Sigmoid colon (tissue), 7 donors: ENCODE data around the gene ARHGEF7. TPM values are rescaled to one million over a fixed set of nuclear protein-coding genes. Genes with fewer than 3 reads are reported as not detected.

Experiments used
- DNase-seq: peaks from one replicate; pipeline ENCODE4 v3.0.0-alpha.2; 2019
- H3K27ac ChIP-seq, 4 donors: fragments of 200-600 bp; sonication (generic); one replicate each; pipeline ENCODE4 v1.5.1; 2016 to 2019; ENCODE audit warnings: mild to moderate bottlenecking in 1 of 4
- H3K27me3 ChIP-seq, 3 donors: fragments of 200-600 bp; sonication (generic); one replicate each; pipeline ENCODE4 v1.5.1; 2019; ENCODE audit warnings: mild to moderate bottlenecking in 1 of 3
- H3K36me3 ChIP-seq, 4 donors: fragments of 200-600 bp; sonication (generic); one replicate each; pipeline ENCODE4 v1.5.1; 2016 to 2019
- H3K4me1 ChIP-seq, 4 donors: fragments of 200-600 bp; sonication (generic); one replicate each; pipeline ENCODE4 v1.5.1; 2017 to 2019
- H3K4me3 ChIP-seq, 4 donors: fragments of 200-600 bp; sonication (generic); one replicate each; pipeline ENCODE4 v1.5.1; 2017 to 2019; ENCODE audit warnings: mild to moderate bottlenecking in 2 of 4, moderate library complexity in 1 of 4
- H3K9me3 ChIP-seq, 4 donors: fragments of 200-600 bp in 3 of 4; sonication (generic) in 3 of 4; one replicate each; pipeline versions ENCODE4 v1.5.1 to v1.6.1; 2013 to 2019
- EP300 ChIP-seq, 4 donors: sonication (generic); formaldehyde crosslinking; IDR thresholded peaks; one replicate each; pipeline ENCODE4 v1.6.1; 2017; ENCODE audit warnings: antibody characterized with exemption in 4 of 4
- POLR2A ChIP-seq, 2 donors: fragments of 450-650 bp; IDR thresholded peaks; one replicate each; pipeline ENCODE4 v1.6.1; 2016; ENCODE audit warnings: antibody characterized with exemption in 2 of 2, mild to moderate bottlenecking in 2 of 2, moderate library complexity in 2 of 2
- POLR2AphosphoS5 ChIP-seq, 4 donors: sonication (generic); formaldehyde crosslinking; IDR thresholded peaks; one replicate each; pipeline ENCODE4 v1.6.1; 2017; ENCODE audit warnings: antibody characterized with exemption in 4 of 4
- WGBS, 2 donors: extraction: QIAGEN DNeasy Blood & Tissue Kit; methylation state at CpG; one replicate each; pipeline ENCODE4 v1.1.7; 2013; 5-methylcytosine and 5-hydroxymethylcytosine counted together
- intact Hi-C: fragments of 100-400 bp; cut with DNase I; formaldehyde crosslinking; loops from one replicate; pipeline ENCODE4 v1.15.1; 2023
- polyA plus RNA-seq, 3 donors: library from polyadenylated mRNA; stranded (reverse); fragments of 200-250 nt; gene quantifications; one replicate each; pipeline ENCODE4 v1.2.3, GENCODE V29; 2013
- total RNA-seq, 4 donors: library from RNA; depleted of rRNA; stranded (reverse); fragments of >200 nt; gene quantifications; one replicate each; pipeline ENCODE4 v1.1.0, GENCODE V29; 2016
- TF ChIP-seq, protein P1 (sequence below), 4 experiments: fragments of 450-650 bp in 3 of 4; fragments of 200-600 bp in 1 of 4; IDR thresholded peaks; one replicate each; pipeline ENCODE4 v1.5.1; 2016 to 2019; ENCODE audit warnings: antibody characterized with exemption in 4 of 4, mild to moderate bottlenecking in 3 of 4, moderate library complexity in 2 of 4
- donor health status: healthy with polysubstance abuse.
- donor health status: Bipolar disorder and iron deficiency.
- donor health status: healthy.

The ARHGEF7 gene
- total and polyA plus RNA-seq, 7 donors = 8.4 to 79.8 (median 41.0) TPM

DNA sequence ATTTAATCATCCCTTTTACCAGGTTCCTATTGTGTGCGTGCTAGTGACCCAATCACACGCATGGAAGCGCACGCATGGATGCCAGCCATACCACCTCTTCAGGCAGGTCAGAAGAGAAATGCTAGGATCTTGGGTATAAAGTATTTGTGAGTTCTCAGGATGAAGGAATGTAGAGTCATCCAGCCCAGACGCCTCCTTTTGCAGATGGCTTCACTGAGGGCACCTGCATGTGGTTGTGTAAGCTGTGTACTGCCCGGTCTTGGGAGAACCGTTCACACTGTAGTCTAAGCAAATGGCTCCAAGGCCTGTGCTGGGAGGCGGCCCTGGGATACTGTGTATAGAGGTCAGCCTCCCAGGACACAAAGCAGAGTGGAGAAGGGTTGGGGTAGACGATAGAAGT, 7.5 kb downstream of the ARHGEF7 start:
- Histone ChIP-seq H3K36me3 (no peaks in the 10 kb centered on the region), H3K27ac (no peak overlapping the region), H3K4me1 (no peaks in the 10 kb centered on the region), H3K9me3 (no peaks in the 10 kb centered on the region), H3K4me3 (no peak overlapping the region), H3K27me3 (peaks cover 0 to 16% (median 13%) of the 10 kb centered on the region in 3 donors)
- intact Hi-C loops = no loop called here
- TF ChIP-seq EP300 (IDR thresholded peaks at IDR 0.05) (no peak), POLR2A (IDR thresholded peaks at IDR 0.05) (no peak), POLR2AphosphoS5 (IDR thresholded peaks at IDR 0.05) (no peak)
- TF ChIP-seq, protein P1, sequence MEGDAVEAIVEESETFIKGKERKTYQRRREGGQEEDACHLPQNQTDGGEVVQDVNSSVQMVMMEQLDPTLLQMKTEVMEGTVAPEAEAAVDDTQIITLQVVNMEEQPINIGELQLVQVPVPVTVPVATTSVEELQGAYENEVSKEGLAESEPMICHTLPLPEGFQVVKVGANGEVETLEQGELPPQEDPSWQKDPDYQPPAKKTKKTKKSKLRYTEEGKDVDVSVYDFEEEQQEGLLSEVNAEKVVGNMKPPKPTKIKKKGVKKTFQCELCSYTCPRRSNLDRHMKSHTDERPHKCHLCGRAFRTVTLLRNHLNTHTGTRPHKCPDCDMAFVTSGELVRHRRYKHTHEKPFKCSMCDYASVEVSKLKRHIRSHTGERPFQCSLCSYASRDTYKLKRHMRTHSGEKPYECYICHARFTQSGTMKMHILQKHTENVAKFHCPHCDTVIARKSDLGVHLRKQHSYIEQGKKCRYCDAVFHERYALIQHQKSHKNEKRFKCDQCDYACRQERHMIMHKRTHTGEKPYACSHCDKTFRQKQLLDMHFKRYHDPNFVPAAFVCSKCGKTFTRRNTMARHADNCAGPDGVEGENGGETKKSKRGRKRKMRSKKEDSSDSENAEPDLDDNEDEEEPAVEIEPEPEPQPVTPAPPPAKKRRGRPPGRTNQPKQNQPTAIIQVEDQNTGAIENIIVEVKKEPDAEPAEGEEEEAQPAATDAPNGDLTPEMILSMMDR (IDR thresholded peaks at IDR 0.05) = no peak
- WGBS, 2 donors = 92 to 95% methylated on average over 9 of the region's 9 CpGs
- no peak for DNase-seq

DNA sequence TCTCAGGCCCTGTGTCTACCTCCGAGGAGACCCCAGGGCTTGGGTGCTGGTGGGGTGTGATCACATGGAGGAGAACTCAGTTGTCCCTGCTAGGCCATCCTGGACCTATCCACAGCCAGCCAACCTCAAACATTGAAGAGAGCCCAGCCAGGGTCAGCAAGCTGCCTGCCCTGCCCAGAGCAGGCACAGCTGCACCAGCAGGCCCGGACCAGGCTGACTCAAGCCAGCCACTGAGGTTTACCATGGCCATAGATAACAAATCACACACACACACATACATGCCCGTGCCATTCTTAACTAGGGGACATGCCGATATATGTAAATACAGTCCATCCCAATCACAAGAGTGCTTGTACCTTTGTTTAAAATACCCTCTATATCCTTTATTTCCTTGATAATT, 8.1 kb downstream of the ARHGEF7 start:
- TF ChIP-seq POLR2AphosphoS5 (IDR thresholded peaks at IDR 0.05) (no peak), EP300 (IDR thresholded peaks at IDR 0.05) (no peak), POLR2A (IDR thresholded peaks at IDR 0.05) (no peak)
- TF ChIP-seq, protein P1 (IDR thresholded peaks at IDR 0.05) = no peak
- Histone ChIP-seq H3K9me3 (no peaks in the 10 kb centered on the region), H3K27ac (no peak overlapping the region), H3K4me1 (no peaks in the 10 kb centered on the region), H3K4me3 (no peak overlapping the region), H3K36me3 (no peaks in the 10 kb centered on the region), H3K27me3 (peaks cover 0 to 10% (median 9%) of the 10 kb centered on the region in 3 donors)
- intact Hi-C loops = no loop called here
- DNase-seq = no peak
- WGBS, 2 donors = 87 to 90% methylated on average over 4 of the region's 4 CpGs

DNA sequence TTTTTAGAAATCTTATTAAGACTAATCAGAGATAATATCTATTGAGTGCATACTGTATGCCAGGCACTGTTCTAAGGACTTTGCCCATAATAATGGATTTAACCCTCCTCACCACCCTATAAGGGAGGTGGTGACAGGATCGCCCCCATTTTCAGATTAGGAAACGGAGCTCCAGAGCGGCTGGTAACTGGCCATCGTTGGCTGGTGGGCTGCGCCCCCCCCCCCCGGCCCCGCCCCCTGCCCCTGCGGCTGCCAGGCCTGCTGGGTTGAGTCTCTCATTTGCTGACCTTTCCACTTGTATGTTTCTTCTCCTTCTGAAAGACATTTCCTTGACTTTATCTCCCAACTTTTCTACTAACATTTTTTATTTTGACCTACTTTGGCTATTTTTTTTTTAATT, 8.5 kb downstream of the ARHGEF7 start:
- Histone ChIP-seq H3K4me3 (no peak overlapping the region), H3K9me3 (no peaks in the 10 kb centered on the region), H3K27ac (no peak overlapping the region), H3K4me1 (no peaks in the 10 kb centered on the region), H3K27me3 (peaks cover 0 to 9% (median 5%) of the 10 kb centered on the region in 3 donors), H3K36me3 (no peaks in the 10 kb centered on the region)
- no peak for DNase-seq
- no peak for TF ChIP-seq EP300 (IDR thresholded peaks at IDR 0.05)
- no peak for TF ChIP-seq POLR2A (IDR thresholded peaks at IDR 0.05)
- TF ChIP-seq POLR2AphosphoS5 (IDR thresholded peaks at IDR 0.05) = no peak
- intact Hi-C loops = no loop called here
- WGBS, 2 donors = 67 to 78% methylated on average over 8 of the region's 8 CpGs

DNA sequence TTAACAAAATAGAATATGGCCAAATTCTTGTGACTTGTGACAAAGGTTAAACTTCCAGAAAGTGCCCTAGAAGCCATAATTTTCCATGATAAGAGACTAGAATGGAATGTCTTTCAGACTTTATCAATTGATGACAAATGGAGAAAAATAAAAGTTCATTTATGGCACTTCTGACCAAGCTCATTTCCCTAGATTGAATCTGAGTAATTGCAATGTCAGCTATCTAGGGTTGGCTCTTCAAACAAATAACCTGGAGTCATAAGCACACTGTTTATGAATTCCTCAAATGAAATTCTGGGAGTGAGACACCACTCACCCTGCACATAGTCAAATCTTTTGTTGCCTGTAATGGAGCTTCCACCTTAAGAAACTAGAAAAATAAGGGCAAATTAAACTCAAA, 11.4 kb downstream of the ARHGEF7 start:
- TF ChIP-seq POLR2A (IDR thresholded peaks at IDR 0.05) (no peak), EP300 (IDR thresholded peaks at IDR 0.05) (no peak), POLR2AphosphoS5 (IDR thresholded peaks at IDR 0.05) (no peak)
- TF ChIP-seq, protein P1 (IDR thresholded peaks at IDR 0.05) = no peak
- no peak for DNase-seq
- Histone ChIP-seq H3K9me3 (no peaks in the 10 kb centered on the region), H3K4me3 (no peak overlapping the region), H3K4me1 (no peaks in the 10 kb centered on the region), H3K27ac (no peak overlapping the region), H3K27me3 (peaks cover 0 to 9% (median 0%) of the 10 kb centered on the region in 3 donors), H3K36me3 (no peaks in the 10 kb centered on the region)
- intact Hi-C loops = no loop called here

DNA sequence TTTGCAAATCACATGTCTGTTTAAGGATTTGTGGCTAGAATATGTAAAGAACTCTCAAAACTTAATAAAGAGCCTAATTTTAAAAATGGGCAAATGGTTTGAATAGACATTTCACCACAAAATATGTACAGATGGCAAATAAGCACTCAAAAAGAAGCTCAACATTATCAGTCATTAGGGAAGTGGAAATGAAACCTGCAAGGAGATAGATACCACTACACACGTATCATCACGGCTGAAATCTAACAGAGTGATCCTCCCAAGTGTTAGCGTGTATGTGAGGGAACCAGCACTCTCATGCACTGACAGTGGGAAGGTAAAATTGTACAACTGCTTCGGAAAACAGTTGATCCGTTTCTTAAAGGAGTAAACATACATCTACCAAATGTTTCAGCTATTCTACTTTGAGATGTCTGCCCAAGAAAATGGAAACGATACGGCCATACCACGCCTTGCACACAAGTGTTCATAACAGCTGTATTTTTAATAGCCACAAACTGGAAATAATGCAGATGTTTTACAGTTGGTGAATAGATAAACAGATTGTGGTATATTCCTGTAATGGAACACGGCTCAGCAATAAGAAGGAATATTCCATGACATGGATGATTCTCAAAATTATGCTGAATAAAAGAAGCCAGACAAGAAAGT, 14.5 kb downstream of the ARHGEF7 start:
- Histone ChIP-seq H3K4me3 (no peak overlapping the region), H3K36me3 (no peaks in the 10 kb centered on the region), H3K9me3 (no peaks in the 10 kb centered on the region), H3K27ac (no peak overlapping the region), H3K4me1 (no peaks in the 10 kb centered on the region), H3K27me3 (peaks cover 0 to 3% (median 0%) of the 10 kb centered on the region in 3 donors)
- DNase-seq = no peak
- TF ChIP-seq POLR2AphosphoS5 (IDR thresholded peaks at IDR 0.05) = no peak
- TF ChIP-seq POLR2A (IDR thresholded peaks at IDR 0.05) = no peak
- no peak for TF ChIP-seq EP300 (IDR thresholded peaks at IDR 0.05)
- TF ChIP-seq, protein P1 (IDR thresholded peaks at IDR 0.05) = no peak
- intact Hi-C loops = no loop called here
- WGBS, 2 donors = 61 to 70% methylated on average over 9 of the region's 9 CpGs
